ENCODE results near the gene CRB3.

CRB3 gene

GRCh38 chr19:6480848-6481415, 16.9 kb downstream of the CRB3 start:
- no peak overlapping the region for H3K4me3 ChIP-seq (ENCODE audit: low read length)
- H3K27me3 ChIP-seq (ENCODE audit: insufficient read depth, low read length), result peaks cover 17% of the 10 kb centered on the region
- H3K9me3 ChIP-seq (ENCODE audit: low read length), result peaks cover 4% of the 10 kb centered on the region
- H2AFZ ChIP-seq (ENCODE audit: low read depth, low read length), result no peak overlapping the region
- no peaks in the 10 kb centered on the region for H3K4me1 ChIP-seq (ENCODE audit: insufficient read depth, low read length)
- no peaks in the 10 kb centered on the region for H3K36me3 ChIP-seq (ENCODE audit: insufficient read depth, low read length)

- Histone ChIP-seq H3K36me3 (ENCODE audit: insufficient read depth, low read length) (no peaks in the 10 kb centered on the region), H3K9me3 (ENCODE audit: low read length) (peaks cover 4% of the 10 kb centered on the region), H3K4me3 (ENCODE audit: low read length) (no peak within 1 kb of the TSS), H2AFZ (ENCODE audit: low read depth, low read length) (no peak within 1 kb of the TSS), H3K27me3 (ENCODE audit: insufficient read depth, low read length) (peaks cover 10% of the 10 kb centered on the region), H3K4me1 (ENCODE audit: insufficient read depth, low read length) (no peaks in the 10 kb centered on the region)
Measured at GRCh38 chr19:6481541-6482342, 17.7 kb downstream of the CRB3 start, which contains the start of gene DENND1C. DENND1C (minus strand) TSS chr19:6481787; CDS start chr19:6481695, 92 bp downstream.

GRCh38 chr19:6482343-6482686, 18.2 kb downstream of the CRB3 start:
- peaks cover 4% of the 10 kb centered on the region for H3K9me3 ChIP-seq (ENCODE audit: low read length)
- H3K4me3 ChIP-seq (ENCODE audit: low read length), result no peak overlapping the region

GRCh38 chr19:6483235-6483634, 19.2 kb downstream of the CRB3 start:
- Histone ChIP-seq H2AFZ (ENCODE audit: low read depth, low read length) (no peak overlapping the region), H3K36me3 (ENCODE audit: insufficient read depth, low read length) (no peaks in the 10 kb centered on the region), H3K9me3 (ENCODE audit: low read length) (peaks cover 4% of the 10 kb centered on the region), H3K4me3 (ENCODE audit: low read length) (no peak overlapping the region), H3K4me1 (ENCODE audit: insufficient read depth, low read length) (no peaks in the 10 kb centered on the region), H3K27me3 (ENCODE audit: insufficient read depth, low read length) (peaks cover 6% of the 10 kb centered on the region)

More at GRCh38 chr19:6482343-6482686, 18.2 kb downstream of the CRB3 start:
- Histone ChIP-seq H3K36me3 (ENCODE audit: insufficient read depth, low read length) (no peaks in the 10 kb centered on the region), H3K27me3 (ENCODE audit: insufficient read depth, low read length) (peaks cover 6% of the 10 kb centered on the region), H3K4me1 (ENCODE audit: insufficient read depth, low read length) (no peaks in the 10 kb centered on the region), H2AFZ (ENCODE audit: low read depth, low read length) (no peak overlapping the region)

- H3K4me1 ChIP-seq (ENCODE audit: insufficient read depth, low read length), result peaks cover under 1% of the 10 kb centered on the region
- no peak overlapping the region for H2AFZ ChIP-seq (ENCODE audit: low read depth, low read length)
- no peaks in the 10 kb centered on the region for H3K36me3 ChIP-seq (ENCODE audit: insufficient read depth, low read length)
- H3K4me3 ChIP-seq (ENCODE audit: low read length), result no peak overlapping the region
- no peaks in the 10 kb centered on the region for H3K9me3 ChIP-seq (ENCODE audit: low read length)
- peaks cover 6% of the 10 kb centered on the region for H3K27me3 ChIP-seq (ENCODE audit: insufficient read depth, low read length)
Measured at GRCh38 chr19:6484230-6484629, 20.2 kb downstream of the CRB3 start.

GRCh38 chr19:6484831-6485230, 20.8 kb downstream of the CRB3 start:
- Histone ChIP-seq H2AFZ (ENCODE audit: low read depth, low read length) (no peak overlapping the region), H3K4me3 (ENCODE audit: low read length) (no peak overlapping the region), H3K27me3 (ENCODE audit: insufficient read depth, low read length) (peaks cover 6% of the 10 kb centered on the region), H3K4me1 (ENCODE audit: insufficient read depth, low read length) (peaks cover 4% of the 10 kb centered on the region), H3K36me3 (ENCODE audit: insufficient read depth, low read length) (no peaks in the 10 kb centered on the region), H3K9me3 (ENCODE audit: low read length) (no peaks in the 10 kb centered on the region)

- Histone ChIP-seq H3K4me1 (ENCODE audit: insufficient read depth, low read length) (peaks cover 4% of the 10 kb centered on the region), H3K27me3 (ENCODE audit: insufficient read depth, low read length) (no peaks in the 10 kb centered on the region), H2AFZ (ENCODE audit: low read depth, low read length) (peak overlapping the region; percentile 14), H3K4me3 (ENCODE audit: low read length) (no peak overlapping the region), H3K9me3 (ENCODE audit: low read length) (peaks cover 8% of the 10 kb centered on the region), H3K36me3 (ENCODE audit: insufficient read depth, low read length) (no peaks in the 10 kb centered on the region)
Measured at GRCh38 chr19:6489278-6490061, 25.4 kb downstream of the CRB3 start.

GRCh38 chr19:6490134-6490533, 26.1 kb downstream of the CRB3 start:
- Histone ChIP-seq H2AFZ (ENCODE audit: low read depth, low read length) (no peak overlapping the region), H3K9me3 (ENCODE audit: low read length) (peaks cover 8% of the 10 kb centered on the region), H3K4me1 (ENCODE audit: insufficient read depth, low read length) (peaks cover 4% of the 10 kb centered on the region), H3K4me3 (ENCODE audit: low read length) (no peak overlapping the region), H3K36me3 (ENCODE audit: insufficient read depth, low read length) (no peaks in the 10 kb centered on the region), H3K27me3 (ENCODE audit: insufficient read depth, low read length) (no peaks in the 10 kb centered on the region)

- no peaks in the 10 kb centered on the region for H3K36me3 ChIP-seq (ENCODE audit: insufficient read depth, low read length)
- H3K9me3 ChIP-seq (ENCODE audit: low read length), result peaks cover 11% of the 10 kb centered on the region
- H3K4me3 ChIP-seq (ENCODE audit: low read length), result no peak overlapping the region
- peaks cover 4% of the 10 kb centered on the region for H3K4me1 ChIP-seq (ENCODE audit: insufficient read depth, low read length)
- H3K27me3 ChIP-seq (ENCODE audit: insufficient read depth, low read length), result no peaks in the 10 kb centered on the region
- no peak overlapping the region for H2AFZ ChIP-seq (ENCODE audit: low read depth, low read length)
Measured at GRCh38 chr19:6491802-6492592, 27.9 kb downstream of the CRB3 start.

GRCh38 chr19:6494438-6495036, 30.5 kb downstream of the CRB3 start:
- peaks cover under 1% of the 10 kb centered on the region for H3K4me1 ChIP-seq (ENCODE audit: insufficient read depth, low read length)
- H2AFZ ChIP-seq (ENCODE audit: low read depth, low read length), result no peak overlapping the region
- peaks cover 3% of the 10 kb centered on the region for H3K27me3 ChIP-seq (ENCODE audit: insufficient read depth, low read length)
- no peaks in the 10 kb centered on the region for H3K36me3 ChIP-seq (ENCODE audit: insufficient read depth, low read length)
- H3K9me3 ChIP-seq (ENCODE audit: low read length), result peaks cover 11% of the 10 kb centered on the region
- no peak overlapping the region for H3K4me3 ChIP-seq (ENCODE audit: low read length)

- Histone ChIP-seq H3K9me3 (ENCODE audit: low read length) (peaks cover 11% of the 10 kb centered on the region), H3K36me3 (ENCODE audit: insufficient read depth, low read length) (no peaks in the 10 kb centered on the region), H3K27me3 (ENCODE audit: insufficient read depth, low read length) (peaks cover 17% of the 10 kb centered on the region), H3K4me1 (ENCODE audit: insufficient read depth, low read length) (no peaks in the 10 kb centered on the region), H2AFZ (ENCODE audit: low read depth, low read length) (no peak overlapping the region), H3K4me3 (ENCODE audit: low read length) (no peak overlapping the region)
Measured at GRCh38 chr19:6495947-6496346, 31.9 kb downstream of the CRB3 start.

GRCh38 chr19:6498294-6499036, 34.4 kb downstream of the CRB3 start:
- Histone ChIP-seq H3K9me3 (ENCODE audit: low read length) (peaks cover 3% of the 10 kb centered on the region), H3K4me3 (ENCODE audit: low read length) (no peak overlapping the region), H3K27me3 (ENCODE audit: insufficient read depth, low read length) (peaks cover 39% of the 10 kb centered on the region), H2AFZ (ENCODE audit: low read depth, low read length) (no peak overlapping the region), H3K4me1 (ENCODE audit: insufficient read depth, low read length) (peaks cover 7% of the 10 kb centered on the region), H3K36me3 (ENCODE audit: insufficient read depth, low read length) (no peaks in the 10 kb centered on the region)
